H1 (cell line): ENCODE results near the gene RPTOR. TPM values are rescaled to one million over a fixed set of nuclear protein-coding genes. Genes with fewer than 3 reads are reported as not detected.

Source experiments
- CTCF ChIA-PET: fragments of 300-600 bp; sonication (Branson Sonifier 250); formaldehyde crosslinking; loops from one replicate; lab custom pipeline; 2021; ENCODE audit not compliant: partially characterized antibody; lab: Charles Lee
- POLR2A ChIA-PET: fragments of 300-600 bp; sonication (Branson Sonifier 250); formaldehyde crosslinking; loops from one replicate; lab custom pipeline; 2021; ENCODE audit warnings: inconsistent platforms; ENCODE audit not compliant: partially characterized antibody; lab: Charles Lee
- DNase-seq, 2 experiments: peaks; one replicate each; pipeline versions ENCODE4 v3.0.0 to v3.0.0-alpha.2; 2010 to 2022; ENCODE audit warnings: low spot score in 2 of 2, low read depth in 1 of 2, mixed read lengths in 1 of 2
- FAIRE-seq: peaks from 2 replicates; lab custom pipeline; 2011; peaks lifted over from hg19 to GRCh38; lab: Jason Lieb, UNC
- H2AFZ ChIP-seq: 2 replicates; pipeline ENCODE4 v1.8.1; 2012; ENCODE audit warnings: low read length, inconsistent platforms
- H2AK5ac ChIP-seq: 2 replicates; pipeline ENCODE4 v1.6.1; 2013; ENCODE audit warnings: low read depth, low read length
- H2BK120ac ChIP-seq: replicated peaks from 2 replicates; pipeline ENCODE3; 2013; ENCODE audit warnings: low read depth, low read length, inconsistent platforms
- H2BK12ac ChIP-seq: 2 replicates; pipeline ENCODE4 v1.6.1; 2013; ENCODE audit warnings: low read depth, low read length
- H2BK15ac ChIP-seq: 2 replicates; pipeline ENCODE4 v1.6.1; 2013; ENCODE audit warnings: low read length
- H2BK20ac ChIP-seq: 2 replicates; pipeline ENCODE4 v1.6.1; 2013; ENCODE audit warnings: low read length
- H2BK5ac ChIP-seq: 2 replicates; pipeline ENCODE4 v1.6.1; 2013; ENCODE audit warnings: low read depth, low read length
- H3K14ac ChIP-seq: 2 replicates; pipeline ENCODE4 v1.6.1; 2013; ENCODE audit warnings: inconsistent platforms; ENCODE audit not compliant: insufficient read length
- H3K18ac ChIP-seq: 2 replicates; pipeline ENCODE4 v1.6.1; 2013; ENCODE audit warnings: low read length; ENCODE audit errors: extremely low read depth
- H3K23ac ChIP-seq: 2 replicates; pipeline ENCODE4 v1.6.1; 2013; ENCODE audit warnings: inconsistent platforms; ENCODE audit not compliant: insufficient read length
- H3K23me2 ChIP-seq: 2 replicates; pipeline ENCODE4 v1.6.1; 2013; ENCODE audit warnings: low read depth, low read length
- H3K27ac ChIP-seq: 2 replicates; pipeline ENCODE4 v1.6.1; 2011; ENCODE audit warnings: low read depth, low read length, inconsistent platforms
- H3K27me3 ChIP-seq, 4 experiments: replicated peaks in 1 of 4; 1 replicate in 1 of 4; 2 replicates in 3 of 4; pipeline versions ENCODE4 v1.6.1 to v1.8.1; 2011 to 2013; ENCODE audit warnings: low read length in 3 of 4, mild to moderate bottlenecking in 3 of 4, inconsistent platforms in 2 of 4, mixed read lengths in 2 of 4, moderate library complexity in 1 of 4; ENCODE audit not compliant: control insufficient read depth in 3 of 4, insufficient read depth in 3 of 4; ENCODE audit errors: extremely low read depth in 1 of 4
- H3K36me3 ChIP-seq, 4 experiments: 2 replicates each; pipeline versions ENCODE4 v1.6.1 to v1.8.1; 2011 to 2013; ENCODE audit warnings: mild to moderate bottlenecking in 4 of 4, low read length in 3 of 4, moderate library complexity in 2 of 4, control low read depth in 1 of 4, inconsistent platforms in 1 of 4; ENCODE audit not compliant: insufficient read depth in 4 of 4, control insufficient read depth in 2 of 4
- H3K4ac ChIP-seq: replicated peaks from 2 replicates; pipeline ENCODE3; 2013; ENCODE audit warnings: low read length, low read depth, mixed read lengths, inconsistent platforms; ENCODE audit not compliant: insufficient read length
- H3K4me1 ChIP-seq, 4 experiments: replicated peaks in 1 of 4; 1 replicate in 1 of 4; 2 replicates in 3 of 4; pipeline versions ENCODE4 v1.6.1 to v1.8.1; 2011 to 2013; ENCODE audit warnings: low read length in 3 of 4, inconsistent platforms in 2 of 4, mixed read lengths in 1 of 4; ENCODE audit not compliant: insufficient read depth in 4 of 4, control insufficient read depth in 3 of 4
- H3K4me2 ChIP-seq, 2 experiments: 2 replicates each; pipeline versions ENCODE4 v1.6.1 to v1.8.1; 2011 to 2013; ENCODE audit warnings: low read depth in 2 of 2, low read length in 2 of 2, control low read depth in 1 of 2, inconsistent platforms in 1 of 2, mild to moderate bottlenecking in 1 of 2; ENCODE audit not compliant: insufficient read depth in 1 of 2
- H3K4me3 ChIP-seq, 4 experiments: fragments of 200-600, 300-600 bp in 1 of 4; sonication (generic), shearing (Covaris generic), sonication (Bioruptor Twin) in 1 of 4; 2 replicates each; pipeline versions ENCODE4 v1.5.1 to v1.8.1; 2011 to 2016; ENCODE audit warnings: low read length in 4 of 4, low read depth in 3 of 4, control low read depth in 2 of 4, inconsistent platforms in 2 of 4, mild to moderate bottlenecking in 2 of 4, mixed read lengths in 1 of 4, moderate library complexity in 1 of 4; ENCODE audit not compliant: insufficient read depth in 2 of 4; ENCODE audit errors: extremely low read depth in 1 of 4
- H3K56ac ChIP-seq: replicated peaks from 2 replicates; pipeline ENCODE3; 2013; ENCODE audit warnings: low read depth, mild to moderate bottlenecking, mixed read lengths, low read length, inconsistent platforms; ENCODE audit not compliant: insufficient read length
- H3K79me1 ChIP-seq: 2 replicates; pipeline ENCODE4 v1.6.1; 2013; ENCODE audit warnings: low read depth, low read length, control low read depth
- H3K79me2 ChIP-seq, 2 experiments: 2 replicates each; pipeline versions ENCODE4 v1.6.1 to v1.8.1; 2012 to 2013; ENCODE audit warnings: low read length in 2 of 2, mild to moderate bottlenecking in 2 of 2, inconsistent platforms in 1 of 2; ENCODE audit not compliant: insufficient read depth in 2 of 2, control insufficient read depth in 1 of 2
- H3K9ac ChIP-seq, 4 experiments: replicated peaks in 1 of 4; 1 replicate in 1 of 4; 2 replicates in 3 of 4; pipeline versions ENCODE4 v1.6.1 to v1.8.1; 2011 to 2013; ENCODE audit warnings: low read depth in 3 of 4, low read length in 3 of 4, control low read depth in 2 of 4, mild to moderate bottlenecking in 2 of 4, moderate library complexity in 2 of 4, inconsistent platforms in 1 of 4; ENCODE audit errors: extremely low read depth in 1 of 4
- H3K9me3 ChIP-seq, 2 experiments: 2 replicates each; pipeline versions ENCODE4 v1.6.1 to v1.8.1; 2012 to 2013; ENCODE audit warnings: mild to moderate bottlenecking in 2 of 2, moderate library complexity in 2 of 2, control low read depth in 1 of 2, inconsistent platforms in 1 of 2, low read depth in 1 of 2, low read length in 1 of 2, mixed read lengths in 1 of 2; ENCODE audit not compliant: insufficient read depth in 2 of 2
- H4K20me1 ChIP-seq, 2 experiments: replicated peaks in 1 of 2; 2 replicates each; pipeline versions ENCODE3 to v1.8.1; 2011 to 2013; ENCODE audit warnings: inconsistent platforms in 2 of 2, low read length in 2 of 2, mild to moderate bottlenecking in 1 of 2; ENCODE audit not compliant: insufficient read depth in 2 of 2, control insufficient read depth in 1 of 2
- H4K5ac ChIP-seq: 2 replicates; pipeline ENCODE4 v1.6.1; 2013; ENCODE audit warnings: low read length, low read depth, mixed read lengths, inconsistent platforms; ENCODE audit not compliant: insufficient read length
- H4K8ac ChIP-seq: 2 replicates; pipeline ENCODE4 v1.8.0; 2013; ENCODE audit warnings: mild to moderate bottlenecking, moderate library complexity, low read length, inconsistent platforms; ENCODE audit not compliant: insufficient read depth; ENCODE audit errors: extremely low read depth
- H4K91ac ChIP-seq: replicated peaks from 2 replicates; pipeline ENCODE3; 2013; ENCODE audit warnings: low read length, mixed read lengths, inconsistent platforms; ENCODE audit not compliant: insufficient read length
- BCL11A ChIP-seq, 2 experiments: IDR thresholded peaks; one replicate each; pipeline ENCODE4 v1.6.1; 2011; ENCODE audit warnings: low read depth in 2 of 2, low read length in 2 of 2, mild to moderate bottlenecking in 2 of 2
- CHD1 ChIP-seq: IDR thresholded peaks from 2 replicates; pipeline ENCODE4 v1.6.1; 2012; ENCODE audit warnings: low read depth, low read length, improper control_type of control experiment
- FOSL1 ChIP-seq: IDR thresholded peaks from 2 replicates; pipeline ENCODE4 v1.6.1; 2011; ENCODE audit warnings: mild to moderate bottlenecking, low read depth, low read length, moderate library complexity; ENCODE audit not compliant: insufficient read depth
- HDAC6 ChIP-seq: IDR thresholded peaks from one replicate; pipeline ENCODE4 v1.7.1; 2012; ENCODE audit warnings: low read depth, mild to moderate bottlenecking, inconsistent platforms, low read length, moderate library complexity
- RAD21 ChIP-seq, 2 experiments: IDR thresholded peaks in 1 of 2; conservative IDR thresholded peaks in 1 of 2; 2 replicates each; pipeline ENCODE4 v1.6.1; 2011; ENCODE audit warnings: low read depth in 2 of 2, low read length in 2 of 2, improper control_type of control experiment in 1 of 2, inconsistent platforms in 1 of 2, mild to moderate bottlenecking in 1 of 2, moderate library complexity in 1 of 2
- SIN3A ChIP-seq, 2 experiments: IDR thresholded peaks in 1 of 2; conservative IDR thresholded peaks in 1 of 2; 2 replicates each; pipeline ENCODE4 v1.6.1; 2011 to 2012; ENCODE audit warnings: low read length in 2 of 2, improper control_type of control experiment in 1 of 2, low read depth in 1 of 2, mild to moderate bottlenecking in 1 of 2
- SP1 ChIP-seq: IDR thresholded peaks from 2 replicates; pipeline ENCODE4 v1.6.1; 2011; ENCODE audit warnings: low read depth, low read length
- USF2 ChIP-seq: IDR thresholded peaks from 2 replicates; pipeline ENCODE4 v1.6.1; 2011; ENCODE audit warnings: low read length, improper control_type of control experiment
- WGBS, 2 experiments: shearing (Covaris generic) in 1 of 2; methylation state at CpG; one replicate each; pipeline versions ENCODE4 v1.1.6 to v1.1.7; 2013 to 2015; ENCODE audit warnings: low lambda C conversion rate in 2 of 2, mixed read lengths in 2 of 2, inconsistent platforms in 1 of 2, low coverage in 1 of 2, missing lambda C conversion rate in 1 of 2; ENCODE audit not compliant: insufficient replicate concordance in 2 of 2, insufficient coverage in 1 of 2, insufficient read length in 1 of 2; ENCODE audit errors: extremely low coverage in 1 of 2, missing lambda C conversion rate in 1 of 2; 5-methylcytosine and 5-hydroxymethylcytosine counted together
- polyA plus RNA-seq, 7 experiments: library from polyadenylated mRNA; depleted of rRNA in 3 of 7; stranded (reverse) in 5 of 7; unstranded in 2 of 7; fragments of >200 nt in 5 of 7; fragments of 200-250 nt in 2 of 7; gene quantifications; 1 replicate in 5 of 7; 2 replicates in 1 of 7; 4 replicates in 1 of 7; pipeline versions ENCODE4 v1.2.1 to v1.2.3, GENCODE V29; 2011 to 2013; ENCODE audit warnings: missing spikeins in 2 of 7, mixed read lengths in 2 of 7
- total RNA-seq: library from RNA; stranded (reverse); fragmentation: NEBNext Ultra II Directional; extraction: Animal tissue kit (Norgen Biotek cat#: 25700); gene quantifications from 2 replicates; pipeline ENCODE4 v1.2.1, GENCODE V29; 2021
- TF ChIP-seq, protein P1 (sequence below): IDR thresholded peaks from 2 replicates; pipeline ENCODE4 v1.6.1; 2012; ENCODE audit warnings: inconsistent platforms
- TF ChIP-seq, protein P2 (sequence below): IDR thresholded peaks from 2 replicates; pipeline ENCODE4 v1.6.1; 2012; ENCODE audit warnings: low read length, inconsistent platforms

The RPTOR gene
- total and polyA plus RNA-seq, 2 of the 8 experiments (the other 6 are each of a cell fraction or from before 2014, with no cell fraction given): 6.9 to 28.7 TPM

DNA sequence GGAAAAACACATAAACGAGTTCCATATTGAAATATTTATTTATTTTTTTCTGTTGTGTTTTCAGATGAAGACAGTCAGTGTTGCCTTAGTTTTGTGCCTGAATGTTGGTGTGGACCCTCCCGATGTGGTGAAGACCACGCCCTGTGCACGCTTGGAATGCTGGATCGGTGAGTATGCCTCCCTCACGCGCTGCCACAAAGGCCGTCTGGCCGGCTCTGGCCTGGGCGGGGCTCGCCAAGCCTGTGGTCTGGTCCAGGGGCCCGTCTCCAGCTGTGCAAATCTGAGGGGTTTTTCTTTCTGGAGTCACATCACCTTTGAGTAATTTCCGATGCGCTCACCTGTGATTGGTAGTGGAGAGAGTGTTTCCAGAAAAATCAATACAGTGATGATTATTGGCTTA is 81.0 kb downstream of the RPTOR start:
- Histone ChIP-seq H2BK5ac (no peak overlapping the region), H3K79me2 (peaks cover 0 to 17% of the 10 kb centered on the region in 2 experiments; a peak in 1 of 4 replicates), H3K23me2 (no peaks in the 10 kb centered on the region; the same call in 1 of the 2 replicates), H3K9ac (no peak overlapping the region), H2AK5ac (no peak overlapping the region), H3K56ac (no peak overlapping the region), H3K4me2 (no peak overlapping the region), H2BK15ac (no peak overlapping the region), H4K8ac (no peak overlapping the region), H3K18ac (no peak overlapping the region), H2BK12ac (no peak overlapping the region), H3K4me3 (no peak overlapping the region), H4K5ac (no peak overlapping the region), H3K27me3 (no peaks in the 10 kb centered on the region), H4K20me1 (peaks cover 4 to 5% of the 10 kb centered on the region in 2 experiments), H2BK20ac (no peak overlapping the region), H3K79me1 (peaks cover 11% of the 10 kb centered on the region), H2BK120ac (no peak overlapping the region), H3K27ac (no peak overlapping the region), H3K36me3 (no peaks in the 10 kb centered on the region), H4K91ac (no peak overlapping the region), H3K14ac (no peak overlapping the region), H3K23ac (no peak overlapping the region), H3K4me1 (peaks cover 0 to 5% (median 0%) of the 10 kb centered on the region in 4 experiments; a peak in 2 of 7 replicates), H3K4ac (no peak overlapping the region), H2AFZ (no peak overlapping the region), H3K9me3 (no peaks in the 10 kb centered on the region)
- ChIA-PET POLR2A (no interaction called here), CTCF (interaction anchor here (1.7 kb wide), 1 partner anchor 112 kb away, joined by 3 read pairs; no protein-coding TSS in a partner anchor)
- FAIRE-seq: no peak
- WGBS, 2 experiments: 93% methylated on average over 14 of the region's 14 CpGs; no CpG with 5 or more reads in 1 of the 2 experiments
- no peak for DNase-seq
- TF ChIP-seq FOSL1 (no peak), SP1 (no peak), USF2 (no peak), HDAC6 (no peak), SIN3A (conservative IDR thresholded peaks at IDR 0.05 in 1 of 2, IDR thresholded peaks at IDR 0.05 in 1 of 2; ENCODE audit: low read depth in 1 of 2, low read length in 2 of 2) (no peak), CHD1 (no peak), RAD21 (IDR thresholded peaks at IDR 0.05 in 1 of 2, conservative IDR thresholded peaks at IDR 0.05 in 1 of 2; ENCODE audit: low read depth in 2 of 2, low read length in 2 of 2) (no peak), BCL11A (IDR thresholded peaks at IDR 0.05; ENCODE audit: low read depth in 2 of 2, low read length in 2 of 2) (no peak)
- TF ChIP-seq, protein P1, sequence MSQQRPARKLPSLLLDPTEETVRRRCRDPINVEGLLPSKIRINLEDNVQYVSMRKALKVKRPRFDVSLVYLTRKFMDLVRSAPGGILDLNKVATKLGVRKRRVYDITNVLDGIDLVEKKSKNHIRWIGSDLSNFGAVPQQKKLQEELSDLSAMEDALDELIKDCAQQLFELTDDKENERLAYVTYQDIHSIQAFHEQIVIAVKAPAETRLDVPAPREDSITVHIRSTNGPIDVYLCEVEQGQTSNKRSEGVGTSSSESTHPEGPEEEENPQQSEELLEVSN: no peak
- TF ChIP-seq, protein P2, sequence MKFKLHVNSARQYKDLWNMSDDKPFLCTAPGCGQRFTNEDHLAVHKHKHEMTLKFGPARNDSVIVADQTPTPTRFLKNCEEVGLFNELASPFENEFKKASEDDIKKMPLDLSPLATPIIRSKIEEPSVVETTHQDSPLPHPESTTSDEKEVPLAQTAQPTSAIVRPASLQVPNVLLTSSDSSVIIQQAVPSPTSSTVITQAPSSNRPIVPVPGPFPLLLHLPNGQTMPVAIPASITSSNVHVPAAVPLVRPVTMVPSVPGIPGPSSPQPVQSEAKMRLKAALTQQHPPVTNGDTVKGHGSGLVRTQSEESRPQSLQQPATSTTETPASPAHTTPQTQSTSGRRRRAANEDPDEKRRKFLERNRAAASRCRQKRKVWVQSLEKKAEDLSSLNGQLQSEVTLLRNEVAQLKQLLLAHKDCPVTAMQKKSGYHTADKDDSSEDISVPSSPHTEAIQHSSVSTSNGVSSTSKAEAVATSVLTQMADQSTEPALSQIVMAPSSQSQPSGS: no peak
